Transverse colon (tissue), 4 donors: ENCODE measurements around the gene GAB2.

Source experiments
- EP300 ChIP-seq: sonication (generic); formaldehyde crosslinking; IDR thresholded peaks from one replicate; pipeline ENCODE4 v1.6.1; 2017; ENCODE audit warnings: antibody characterized with exemption, low read depth
- POLR2A ChIP-seq: fragments of 450-650 bp; IDR thresholded peaks from one replicate; pipeline ENCODE4 v1.6.1; 2016; ENCODE audit warnings: antibody characterized with exemption, mild to moderate bottlenecking, moderate library complexity
- POLR2AphosphoS5 ChIP-seq, 3 donors: sonication (generic); formaldehyde crosslinking; IDR thresholded peaks; one replicate each; pipeline ENCODE4 v1.6.1; 2016; ENCODE audit warnings: antibody characterized with exemption in 3 of 3
- TF ChIP-seq, protein P1 (sequence below), 5 experiments: fragments of 200-600 bp in 3 of 5; fragments of 450-650 bp in 2 of 5; sonication (generic) in 3 of 5; IDR thresholded peaks; 1 replicate in 2 of 5; 2 replicates in 3 of 5; pipeline ENCODE4 v1.5.1; 2016 to 2017; ENCODE audit warnings: antibody characterized with exemption in 5 of 5, inconsistent platforms in 3 of 5, mild to moderate bottlenecking in 2 of 5, moderate library complexity in 1 of 5

- TF ChIP-seq, protein P1, sequence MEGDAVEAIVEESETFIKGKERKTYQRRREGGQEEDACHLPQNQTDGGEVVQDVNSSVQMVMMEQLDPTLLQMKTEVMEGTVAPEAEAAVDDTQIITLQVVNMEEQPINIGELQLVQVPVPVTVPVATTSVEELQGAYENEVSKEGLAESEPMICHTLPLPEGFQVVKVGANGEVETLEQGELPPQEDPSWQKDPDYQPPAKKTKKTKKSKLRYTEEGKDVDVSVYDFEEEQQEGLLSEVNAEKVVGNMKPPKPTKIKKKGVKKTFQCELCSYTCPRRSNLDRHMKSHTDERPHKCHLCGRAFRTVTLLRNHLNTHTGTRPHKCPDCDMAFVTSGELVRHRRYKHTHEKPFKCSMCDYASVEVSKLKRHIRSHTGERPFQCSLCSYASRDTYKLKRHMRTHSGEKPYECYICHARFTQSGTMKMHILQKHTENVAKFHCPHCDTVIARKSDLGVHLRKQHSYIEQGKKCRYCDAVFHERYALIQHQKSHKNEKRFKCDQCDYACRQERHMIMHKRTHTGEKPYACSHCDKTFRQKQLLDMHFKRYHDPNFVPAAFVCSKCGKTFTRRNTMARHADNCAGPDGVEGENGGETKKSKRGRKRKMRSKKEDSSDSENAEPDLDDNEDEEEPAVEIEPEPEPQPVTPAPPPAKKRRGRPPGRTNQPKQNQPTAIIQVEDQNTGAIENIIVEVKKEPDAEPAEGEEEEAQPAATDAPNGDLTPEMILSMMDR (IDR thresholded peaks at IDR 0.05): no peak
- TF ChIP-seq POLR2AphosphoS5 (IDR thresholded peaks at IDR 0.05) (no peak), POLR2A (no peak), EP300 (no peak)
These were observed 190.6 kb downstream of the GAB2 start for GRCh38 chr11:78226684-78227680.
